Body of pancreas (tissue), 4 donors: ENCODE data around the gene PRKAG2.

Experiments
- POLR2A ChIP-seq, 3 donors: fragments of 450-650 bp; IDR thresholded peaks; one replicate each; pipeline ENCODE4 v1.6.1; 2016; ENCODE audit warnings: antibody characterized with exemption in 3 of 3, mild to moderate bottlenecking in 2 of 3
- TF ChIP-seq, protein P1 (sequence below), 7 experiments: fragments of 450-650 bp in 4 of 7; fragments of 200-600 bp in 3 of 7; sonication (generic) in 3 of 7; IDR thresholded peaks; one replicate each; pipeline ENCODE4 v1.5.1; 2016 to 2019; ENCODE audit warnings: antibody characterized with exemption in 7 of 7

- TF ChIP-seq, protein P1, sequence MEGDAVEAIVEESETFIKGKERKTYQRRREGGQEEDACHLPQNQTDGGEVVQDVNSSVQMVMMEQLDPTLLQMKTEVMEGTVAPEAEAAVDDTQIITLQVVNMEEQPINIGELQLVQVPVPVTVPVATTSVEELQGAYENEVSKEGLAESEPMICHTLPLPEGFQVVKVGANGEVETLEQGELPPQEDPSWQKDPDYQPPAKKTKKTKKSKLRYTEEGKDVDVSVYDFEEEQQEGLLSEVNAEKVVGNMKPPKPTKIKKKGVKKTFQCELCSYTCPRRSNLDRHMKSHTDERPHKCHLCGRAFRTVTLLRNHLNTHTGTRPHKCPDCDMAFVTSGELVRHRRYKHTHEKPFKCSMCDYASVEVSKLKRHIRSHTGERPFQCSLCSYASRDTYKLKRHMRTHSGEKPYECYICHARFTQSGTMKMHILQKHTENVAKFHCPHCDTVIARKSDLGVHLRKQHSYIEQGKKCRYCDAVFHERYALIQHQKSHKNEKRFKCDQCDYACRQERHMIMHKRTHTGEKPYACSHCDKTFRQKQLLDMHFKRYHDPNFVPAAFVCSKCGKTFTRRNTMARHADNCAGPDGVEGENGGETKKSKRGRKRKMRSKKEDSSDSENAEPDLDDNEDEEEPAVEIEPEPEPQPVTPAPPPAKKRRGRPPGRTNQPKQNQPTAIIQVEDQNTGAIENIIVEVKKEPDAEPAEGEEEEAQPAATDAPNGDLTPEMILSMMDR (IDR thresholded peaks at IDR 0.05), result no peak
- TF ChIP-seq POLR2A (IDR thresholded peaks at IDR 0.05), result no peak
These were observed 316.7 kb downstream of the PRKAG2 start for GRCh38 chr7:151560243-151560642.
